GM13976 (cell line): ENCODE measurements around the gene TOM1.

ENCODE experiments used
- DNase-seq: peaks from one replicate; pipeline ENCODE4 v3.0.0; 2012; ENCODE audit warnings: low spot score
- in situ Hi-C: fragments of 300-500 bp; cut with MboI; formaldehyde crosslinking; loops from one replicate; pipeline ENCODE4 v1.12.0; 2022; ENCODE audit warnings: low sequenced_read_pairs, mixed read lengths, inconsistent platforms; ENCODE audit not compliant: unreplicated experiment
- TF ChIP-seq, protein P1 (sequence below): IDR thresholded peaks from 2 replicates; pipeline ENCODE4 v1.5.1; 2012; ENCODE audit warnings: borderline replicate concordance, mild to moderate bottlenecking; ENCODE audit not compliant: insufficient read depth; ENCODE audit errors: extremely low read depth, missing control alignments, control extremely low read depth

The TOM1 gene

DNA sequence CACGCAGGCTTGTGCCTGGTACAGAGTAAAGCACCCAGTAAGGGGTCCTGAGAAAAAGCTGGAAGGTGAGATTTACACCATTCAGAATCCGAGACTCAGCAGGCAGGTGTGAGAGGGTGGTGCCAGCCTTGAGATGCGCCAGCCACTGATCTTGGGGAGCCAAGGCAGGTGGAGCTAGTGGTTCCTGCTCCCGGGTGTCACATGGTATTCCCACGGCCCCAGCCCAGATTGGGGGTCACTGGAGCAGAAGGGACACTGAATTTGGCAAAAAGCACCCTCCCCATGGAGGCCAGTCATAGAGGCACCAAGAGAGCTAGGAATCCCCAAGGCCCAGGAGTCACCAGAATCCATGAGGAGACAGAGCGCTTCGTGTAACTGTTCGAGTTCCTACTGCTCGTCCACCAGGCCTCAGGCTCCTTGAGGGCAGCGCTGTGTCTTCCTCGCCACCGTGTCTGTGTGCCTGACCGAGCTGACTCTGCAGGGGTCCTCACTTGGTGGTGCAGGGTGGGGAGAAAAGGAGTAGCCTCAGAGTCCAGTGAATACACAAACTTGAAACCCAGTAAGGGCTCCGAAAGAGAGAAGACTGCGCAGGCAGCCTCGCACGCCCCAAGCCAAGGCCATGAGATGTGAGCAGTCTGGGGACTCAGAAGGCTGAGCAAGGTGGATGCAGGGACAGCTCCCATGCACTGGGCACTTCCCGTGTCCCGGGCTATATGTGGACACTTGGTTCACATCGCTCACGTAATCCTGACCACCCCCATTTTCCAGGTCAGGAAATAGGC, 28.2 kb downstream of the TOM1 start:
- TF ChIP-seq, protein P1, sequence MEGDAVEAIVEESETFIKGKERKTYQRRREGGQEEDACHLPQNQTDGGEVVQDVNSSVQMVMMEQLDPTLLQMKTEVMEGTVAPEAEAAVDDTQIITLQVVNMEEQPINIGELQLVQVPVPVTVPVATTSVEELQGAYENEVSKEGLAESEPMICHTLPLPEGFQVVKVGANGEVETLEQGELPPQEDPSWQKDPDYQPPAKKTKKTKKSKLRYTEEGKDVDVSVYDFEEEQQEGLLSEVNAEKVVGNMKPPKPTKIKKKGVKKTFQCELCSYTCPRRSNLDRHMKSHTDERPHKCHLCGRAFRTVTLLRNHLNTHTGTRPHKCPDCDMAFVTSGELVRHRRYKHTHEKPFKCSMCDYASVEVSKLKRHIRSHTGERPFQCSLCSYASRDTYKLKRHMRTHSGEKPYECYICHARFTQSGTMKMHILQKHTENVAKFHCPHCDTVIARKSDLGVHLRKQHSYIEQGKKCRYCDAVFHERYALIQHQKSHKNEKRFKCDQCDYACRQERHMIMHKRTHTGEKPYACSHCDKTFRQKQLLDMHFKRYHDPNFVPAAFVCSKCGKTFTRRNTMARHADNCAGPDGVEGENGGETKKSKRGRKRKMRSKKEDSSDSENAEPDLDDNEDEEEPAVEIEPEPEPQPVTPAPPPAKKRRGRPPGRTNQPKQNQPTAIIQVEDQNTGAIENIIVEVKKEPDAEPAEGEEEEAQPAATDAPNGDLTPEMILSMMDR: no peak
- in situ Hi-C loops: no loop called here
- no peak for DNase-seq

DNA sequence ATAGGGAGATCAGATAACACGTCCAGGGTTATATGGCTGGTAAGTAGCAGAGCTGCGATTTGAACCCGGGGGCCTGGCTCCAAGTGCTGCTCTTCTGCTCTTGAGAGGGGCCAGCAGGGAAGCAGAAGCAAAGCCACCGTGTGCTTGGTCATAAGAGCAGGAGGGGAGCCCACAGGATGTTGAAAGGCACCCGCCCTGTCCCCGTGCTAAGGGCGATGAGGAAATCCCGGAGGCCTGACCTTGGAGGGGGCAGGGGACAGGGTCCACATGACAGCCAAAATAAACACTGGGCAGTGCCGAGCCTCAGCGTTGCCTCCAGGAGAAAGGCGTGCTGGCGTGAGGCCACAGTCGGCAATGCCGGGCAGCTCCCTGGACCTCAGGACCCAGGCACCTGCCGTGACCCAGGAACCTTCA, 28.8 kb downstream of the TOM1 start:
- DNase-seq: no peak
- in situ Hi-C loops: no loop called here
- TF ChIP-seq, protein P1: no peak

DNA sequence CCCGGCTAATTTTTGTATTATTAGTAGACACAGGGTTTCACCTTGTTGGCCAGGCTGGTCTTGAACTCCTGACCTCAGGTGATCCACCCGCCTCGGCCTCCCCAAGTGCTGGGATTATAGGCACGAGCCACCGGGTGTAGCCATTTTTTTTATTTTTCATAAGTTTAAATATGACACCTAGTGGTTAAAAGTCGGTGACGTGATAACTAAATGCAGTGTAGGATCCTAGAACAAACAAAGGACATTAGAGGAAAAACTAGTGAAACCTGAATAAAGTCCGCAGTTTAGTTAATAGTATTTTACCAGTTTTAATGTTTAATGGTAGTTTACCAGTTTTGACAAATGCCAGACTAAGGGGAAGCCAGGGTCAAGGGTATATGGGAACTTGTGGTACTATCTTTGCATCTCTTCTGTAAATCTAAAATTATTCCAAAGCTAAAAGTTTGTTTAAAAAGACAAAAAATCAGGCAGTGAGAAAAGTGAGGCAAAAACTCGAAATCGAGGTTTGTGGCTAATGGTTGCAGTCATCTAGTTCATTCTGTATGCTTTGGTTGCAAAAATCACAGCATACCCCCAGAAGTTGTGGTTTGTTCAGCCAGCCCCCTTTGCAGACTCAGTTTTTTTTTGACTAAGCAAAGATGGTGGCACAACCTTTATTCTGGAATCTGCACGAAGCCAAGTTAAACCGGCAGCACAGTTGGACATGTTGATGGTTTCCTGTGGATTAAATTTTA, 29.6 kb downstream of the TOM1 start:
- in situ Hi-C loops: no loop called here
- DNase-seq: no peak
- TF ChIP-seq, protein P1: no peak

DNA sequence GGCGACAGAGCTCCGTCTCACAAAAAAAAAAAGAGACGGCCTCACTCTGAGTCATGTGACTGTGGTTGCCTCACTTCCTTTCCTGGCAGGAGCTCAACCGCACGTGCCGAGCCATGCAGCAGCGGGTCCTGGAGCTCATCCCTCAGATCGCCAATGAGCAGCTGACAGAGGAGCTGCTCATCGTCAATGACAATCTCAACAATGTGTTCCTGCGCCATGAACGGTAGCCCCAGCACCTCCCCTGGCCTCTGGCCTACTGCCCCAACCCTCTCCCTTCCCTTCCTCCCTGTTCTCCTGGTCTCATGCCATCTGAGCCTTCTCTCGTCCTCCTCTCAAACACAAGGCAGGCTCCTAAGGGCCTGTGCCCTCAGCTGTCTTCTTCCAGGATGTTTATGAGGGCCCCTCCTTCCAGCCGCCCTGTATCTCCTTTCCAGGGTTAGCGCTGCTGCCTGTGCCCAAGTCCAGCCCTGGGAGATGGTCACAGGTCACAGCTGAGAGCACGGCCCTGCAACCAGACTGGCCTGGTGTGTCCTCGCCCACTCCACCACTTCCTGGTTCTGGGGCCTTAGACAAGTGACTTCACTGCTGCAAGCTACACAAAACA, 30.7 kb downstream of the TOM1 start:
- in situ Hi-C loops: no loop called here
- TF ChIP-seq, protein P1: no peak
- no peak for DNase-seq

DNA sequence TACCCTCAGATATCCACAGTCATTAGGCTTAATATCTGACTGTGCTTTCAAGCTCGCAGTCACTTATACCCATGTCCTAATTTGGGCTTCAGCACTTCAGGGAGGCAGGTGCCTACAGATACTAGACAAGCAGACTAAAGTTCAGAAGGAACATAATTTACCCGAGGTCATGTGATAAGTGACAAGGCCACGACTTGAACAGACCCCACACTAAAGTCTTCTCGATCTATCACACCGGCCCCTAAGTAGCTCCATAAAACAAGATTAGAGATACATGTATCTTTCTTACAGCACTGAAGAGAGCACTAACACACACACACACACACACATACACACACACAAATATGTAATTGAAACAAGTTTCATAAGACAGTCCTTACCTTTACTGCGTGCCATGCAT, 32.6 kb downstream of the TOM1 start:
- TF ChIP-seq, protein P1: no peak
- in situ Hi-C loops: no loop called here

DNA sequence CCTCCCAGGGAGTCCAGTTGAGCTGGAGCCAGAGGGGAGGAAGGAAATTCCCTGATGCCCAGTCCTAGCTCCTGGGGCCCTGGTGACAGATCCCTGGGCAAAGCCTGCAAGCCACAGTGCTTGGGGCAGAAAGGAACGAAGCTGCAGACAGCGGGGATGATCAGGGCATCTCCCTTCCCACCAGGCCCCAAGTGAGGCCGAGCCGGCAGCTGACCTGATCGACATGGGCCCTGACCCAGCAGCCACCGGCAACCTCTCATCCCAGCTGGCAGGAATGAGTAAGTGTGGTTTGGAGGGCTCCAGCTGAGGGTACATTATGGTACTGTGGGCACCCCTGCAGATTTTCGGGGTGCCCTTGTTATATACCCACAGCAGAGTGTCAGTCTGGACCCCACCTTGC, 33.5 kb downstream of the TOM1 start:
- in situ Hi-C loops: no loop called here
- DNase-seq: no peak
- TF ChIP-seq, protein P1: no peak

More for the DNA sequence above, 32.6 kb downstream of the TOM1 start:
- no peak for DNase-seq
